SK-N-SH (cell line): ENCODE data around the gene HAUS6. TPM values are rescaled to one million over a fixed set of nuclear protein-coding genes. Genes with fewer than 3 reads are reported as not detected.

Experiments used
- CTCF ChIA-PET: fragments of 300-600, 350-600 bp; formaldehyde crosslinking; extraction: SDS; loops from one replicate; lab custom pipeline; 2021; lab: Yijun Ruan, JAX
- POLR2A ChIA-PET: fragments of 350-600 bp; sonication (Branson Sonifier 250); formaldehyde crosslinking; extraction: SDS; loops from one replicate; lab custom pipeline; 2020; ENCODE audit warnings: antibody characterized with exemption, inconsistent platforms; lab: Yijun Ruan, JAX
- DNase-seq: peaks from one replicate; pipeline ENCODE4 v3.0.0; 2012
- H2AFZ ChIP-seq: fragments of 200-600 bp; sonication (generic); 2 replicates; pipeline ENCODE4 v1.8.1; 2016; ENCODE audit warnings: antibody characterized with exemption, mild to moderate bottlenecking, low read depth
- H3F3A ChIP-seq: fragments of 200-600 bp; sonication (generic); replicated peaks from 2 replicates; pipeline ENCODE3; 2016; ENCODE audit warnings: antibody characterized with exemption, mild to moderate bottlenecking; ENCODE audit not compliant: insufficient read depth
- H3K27ac ChIP-seq, 2 experiments: fragments of 200-500 bp in 1 of 2; fragments of 200-600 bp in 1 of 2; sonication (Bioruptor generic) in 1 of 2; sonication (generic), shearing (Covaris generic) in 1 of 2; 2 replicates each; pipeline versions ENCODE4 v1.5.1 to v1.6.1; 2014 to 2016; ENCODE audit warnings: low read depth in 2 of 2, inconsistent platforms in 1 of 2, low read length in 1 of 2, mild to moderate bottlenecking in 1 of 2, mixed read lengths in 1 of 2
- H3K27me3 ChIP-seq: fragments of 200-600 bp; sonication (generic), shearing (Covaris generic); 2 replicates; pipeline ENCODE4 v1.6.1; 2016; ENCODE audit warnings: mixed run types; ENCODE audit not compliant: insufficient read depth
- H3K36me3 ChIP-seq, 2 experiments: fragments of 200-500 bp in 1 of 2; fragments of 200-600 bp in 1 of 2; sonication (Bioruptor generic) in 1 of 2; sonication (generic) in 1 of 2; replicated peaks in 1 of 2; 2 replicates each; pipeline versions ENCODE3 to v1.5.1; 2014 to 2016; ENCODE audit warnings: low read length in 1 of 2, mild to moderate bottlenecking in 1 of 2; ENCODE audit not compliant: insufficient read depth in 2 of 2, control insufficient read depth in 1 of 2
- H3K4me1 ChIP-seq, 2 experiments: fragments of 200-500 bp in 1 of 2; fragments of 200-600 bp in 1 of 2; sonication (Bioruptor generic) in 1 of 2; sonication (generic), shearing (Covaris generic) in 1 of 2; 2 replicates each; pipeline versions ENCODE4 v1.5.1 to v1.6.1; 2014 to 2016; ENCODE audit warnings: low read depth in 1 of 2, low read length in 1 of 2, mixed run types in 1 of 2; ENCODE audit not compliant: insufficient read depth in 2 of 2, control insufficient read depth in 1 of 2
- H3K4me2 ChIP-seq: fragments of 200-600 bp; sonication (generic), shearing (Covaris generic); 2 replicates; pipeline ENCODE4 v1.6.1; 2017; ENCODE audit warnings: mixed run types
- H3K4me3 ChIP-seq, 2 experiments: fragments of 200-500 bp in 1 of 2; fragments of 200-600 bp in 1 of 2; sonication (Bioruptor generic) in 1 of 2; sonication (generic), shearing (Covaris generic) in 1 of 2; 2 replicates each; pipeline versions ENCODE4 v1.5.1 to v1.8.1; 2014 to 2016; ENCODE audit warnings: low read depth in 2 of 2, inconsistent platforms in 1 of 2, low read length in 1 of 2, mild to moderate bottlenecking in 1 of 2, mixed read lengths in 1 of 2, moderate library complexity in 1 of 2
- H3K79me2 ChIP-seq: fragments of 200-600 bp; sonication (generic); 2 replicates; pipeline ENCODE4 v1.8.1; 2017; ENCODE audit warnings: mild to moderate bottlenecking; ENCODE audit not compliant: insufficient read depth
- H3K9ac ChIP-seq: fragments of 200-600 bp; sonication (generic); 2 replicates; pipeline ENCODE4 v1.6.1; 2017; ENCODE audit warnings: mixed run types
- H3K9me2 ChIP-seq: fragments of 200-600 bp; sonication (generic); 2 replicates; pipeline ENCODE4 v1.6.1; 2017; ENCODE audit warnings: mixed run types
- H3K9me3 ChIP-seq: fragments of 200-600 bp; sonication (generic); 2 replicates; pipeline ENCODE4 v1.6.1; 2017; ENCODE audit warnings: mixed run types, mild to moderate bottlenecking, moderate library complexity
- H4K20me1 ChIP-seq: fragments of 200-600 bp; sonication (generic); 2 replicates; pipeline ENCODE4 v1.6.1; 2017; ENCODE audit warnings: mild to moderate bottlenecking, mixed run types; ENCODE audit not compliant: insufficient read depth
- CHD2 ChIP-seq: fragments of 150-350 bp; IDR thresholded peaks from 2 replicates; pipeline ENCODE4 v1.6.1; 2018; ENCODE audit warnings: low read length; ENCODE audit not compliant: partially characterized antibody
- ELF1 ChIP-seq: IDR thresholded peaks from 2 replicates; pipeline ENCODE4 v1.4.0; 2012
- EP300 ChIP-seq, 2 experiments: IDR thresholded peaks; 2 replicates each; pipeline versions ENCODE4 v1.4.0 to v1.6.1; 2012; ENCODE audit warnings: borderline replicate concordance in 1 of 2, low read depth in 1 of 2, low read length in 1 of 2
- EZH2phosphoT487 ChIP-seq: fragments of 200-600 bp; sonication (generic); IDR thresholded peaks from 2 replicates; pipeline ENCODE4 v1.6.1; 2017; ENCODE audit warnings: low read depth, mixed run types, mild to moderate bottlenecking, antibody characterized with exemption, moderate library complexity, borderline replicate concordance
- FOXJ3 ChIP-seq: sonication (generic); formaldehyde crosslinking; IDR thresholded peaks from 2 replicates; pipeline ENCODE4 v1.5.1; 2020; ENCODE audit warnings: mild to moderate bottlenecking, missing genetic modification reagents
- FOXM1 ChIP-seq: IDR thresholded peaks from 2 replicates; pipeline ENCODE4 v1.4.0; 2012; ENCODE audit warnings: low read depth, mild to moderate bottlenecking
- GABPA ChIP-seq: IDR thresholded peaks from 2 replicates; pipeline ENCODE4 v1.4.0; 2012; ENCODE audit warnings: low read depth, mild to moderate bottlenecking
- JUND ChIP-seq: IDR thresholded peaks from 2 replicates; pipeline ENCODE4 v1.4.0; 2012
- MEF2A ChIP-seq: IDR thresholded peaks from 2 replicates; pipeline ENCODE4 v1.4.0; 2012; ENCODE audit warnings: low read depth, borderline replicate concordance
- MXI1 ChIP-seq: IDR thresholded peaks from 2 replicates; pipeline ENCODE4 v1.6.1; 2012; ENCODE audit warnings: mild to moderate bottlenecking, low read depth, low read length, improper control_type of control experiment
- NRF1 ChIP-seq: IDR thresholded peaks from 2 replicates; pipeline ENCODE4 v1.6.1; 2012; ENCODE audit warnings: low read depth, mild to moderate bottlenecking, low read length
- PBX3 ChIP-seq: IDR thresholded peaks from 2 replicates; pipeline ENCODE4; 2012
- RAD21 ChIP-seq: IDR thresholded peaks from 2 replicates; pipeline ENCODE4 v1.6.1; 2012; ENCODE audit warnings: mild to moderate bottlenecking, low read length
- RFX5 ChIP-seq: IDR thresholded peaks from 2 replicates; pipeline ENCODE4 v1.6.1; 2012; ENCODE audit warnings: mild to moderate bottlenecking, improper control_type of control experiment, low read length
- RXRA ChIP-seq: IDR thresholded peaks from 2 replicates; pipeline ENCODE4 v1.4.0; 2012; ENCODE audit warnings: low read depth, mild to moderate bottlenecking, borderline replicate concordance
- TCF12 ChIP-seq: IDR thresholded peaks from 2 replicates; pipeline ENCODE4 v1.4.0; 2012
- TEAD4 ChIP-seq: IDR thresholded peaks from 2 replicates; pipeline ENCODE4 v1.4.0; 2012; ENCODE audit warnings: mild to moderate bottlenecking, borderline replicate concordance; ENCODE audit not compliant: insufficient read depth
- YY1 ChIP-seq: IDR thresholded peaks from 2 replicates; pipeline ENCODE4 v1.4.0; 2012; ENCODE audit warnings: low read depth, mild to moderate bottlenecking
- WGBS: methylation state at CpG from one replicate; pipeline ENCODE4 v1.1.6; 2017; ENCODE audit warnings: low lambda C conversion rate; 5-methylcytosine and 5-hydroxymethylcytosine counted together
- polyA plus RNA-seq, 3 experiments: library from polyadenylated mRNA; depleted of rRNA; stranded (reverse); fragments of >200 nt; gene quantifications; 2 replicates each; pipeline ENCODE4 v1.2.3, GENCODE V29; 2012
- TF ChIP-seq, protein P1 (sequence below): IDR thresholded peaks from 2 replicates; pipeline ENCODE4 v1.4.0; 2012; ENCODE audit warnings: low read depth, borderline replicate concordance
- TF ChIP-seq, protein P2 (sequence below): IDR thresholded peaks from 2 replicates; pipeline ENCODE4 v1.4.0; 2012; ENCODE audit warnings: low read depth

HAUS6 gene
- polyA plus RNA-seq, 1 of the 3 experiments (the other 2 are of a cell fraction) = 4.7 TPM

GRCh38 chr9:19130436-19130835 lies 27.7 kb upstream of the HAUS6 start:
- TF ChIP-seq ELF1 = no peak
- TF ChIP-seq RAD21 = no peak
- no peak for TF ChIP-seq FOXM1
- TF ChIP-seq, protein P1, sequence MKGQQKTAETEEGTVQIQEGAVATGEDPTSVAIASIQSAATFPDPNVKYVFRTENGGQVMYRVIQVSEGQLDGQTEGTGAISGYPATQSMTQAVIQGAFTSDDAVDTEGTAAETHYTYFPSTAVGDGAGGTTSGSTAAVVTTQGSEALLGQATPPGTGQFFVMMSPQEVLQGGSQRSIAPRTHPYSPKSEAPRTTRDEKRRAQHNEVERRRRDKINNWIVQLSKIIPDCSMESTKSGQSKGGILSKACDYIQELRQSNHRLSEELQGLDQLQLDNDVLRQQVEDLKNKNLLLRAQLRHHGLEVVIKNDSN = no peak
- TF ChIP-seq, protein P2, sequence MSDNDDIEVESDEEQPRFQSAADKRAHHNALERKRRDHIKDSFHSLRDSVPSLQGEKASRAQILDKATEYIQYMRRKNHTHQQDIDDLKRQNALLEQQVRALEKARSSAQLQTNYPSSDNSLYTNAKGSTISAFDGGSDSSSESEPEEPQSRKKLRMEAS = no peak
- no peak for TF ChIP-seq MEF2A
- TF ChIP-seq EZH2phosphoT487 = no peak
- no peak for TF ChIP-seq RFX5
- no peak for TF ChIP-seq FOXJ3 (CRISPR knock-in tag)
- no peak for TF ChIP-seq TEAD4
- TF ChIP-seq NRF1 = no peak
- no peak for TF ChIP-seq CHD2
- no peak for TF ChIP-seq GABPA
- TF ChIP-seq EP300 (IDR thresholded peaks at IDR 0.05; ENCODE audit: borderline replicate concordance in 1 of 2, low read depth in 1 of 2, low read length in 1 of 2) = no peak
- no peak for TF ChIP-seq JUND
- Histone ChIP-seq H4K20me1 (no peaks in the 10 kb centered on the region), H3K9me2 (no peaks in the 10 kb centered on the region), H3K9ac (0 out of 2 replicates have a peak overlapping the region, but pooled peaks have one; percentile 29), H3K4me3 (no peak overlapping the region), H3K79me2 (peaks cover 31% of the 10 kb centered on the region; the same call in 1 of the 2 replicates), H3K4me1 (peaks cover 0 to 14% of the 10 kb centered on the region in 2 experiments; a peak in 3 of 4 replicates), H3K27ac (peak overlapping the region in 1 of 2 experiments; percentile 74; a peak in 2 of 4 replicates), H3K9me3 (no peaks in the 10 kb centered on the region), H2AFZ (peak overlapping the region; percentile 94; the same call in 1 of the 2 replicates), H3K4me2 (peak overlapping the region; percentile 93), H3K27me3 (no peaks in the 10 kb centered on the region), H3K36me3 (no peaks in the 10 kb centered on the region), H3F3A (peaks cover 8% of the 10 kb centered on the region)
- no peak for DNase-seq
- ChIA-PET POLR2A (no interaction called here), CTCF (interaction anchor here (0.8 to 2.6 kb wide), 2 partner anchors 44 kb away, joined by 3 to 10 read pairs; no protein-coding TSS in a partner anchor)
- WGBS = 74% methylated on average over 8 of the region's 8 CpGs

GRCh38 chr9:19127871-19128500 lies 25.3 kb upstream of the HAUS6 start:
- CTCF ChIA-PET = interaction anchor here (1.5 to 2.6 kb wide), 3 partner anchors 46 to 220 kb away, joined by 3 to 10 read pairs (median 5); partner anchors contain the start of gene RRAGA
- H3K4me1 ChIP-seq = peaks cover 0 to 14% of the 10 kb centered on the region in 2 experiments; a peak in 3 of 4 replicates
- peak overlapping the region; percentile 94 for H2AFZ ChIP-seq
- no peaks in the 10 kb centered on the region for H3K27me3 ChIP-seq
- peaks cover 4 to 10% of the 10 kb centered on the region in 2 experiments for H3K36me3 ChIP-seq
- peaks cover 7% of the 10 kb centered on the region for H3F3A ChIP-seq
- no peaks in the 10 kb centered on the region for H3K9me2 ChIP-seq
- peak overlapping the region; percentile 72 to 76 for H3K4me3 ChIP-seq
- H3K4me2 ChIP-seq = peak overlapping the region; percentile 93
- TF ChIP-seq PBX3 (no peak), MXI1 (no peak), TCF12 (no peak), ELF1 (no peak), YY1 (0 out of 2 replicates have a peak, but pooled peaks have one; percentile 52), RXRA (no peak)
- peak overlapping the region; percentile 24 to 74; a peak in 3 of 4 replicates for H3K27ac ChIP-seq
- H3K79me2 ChIP-seq = peaks cover 43% of the 10 kb centered on the region; the same call in 1 of the 2 replicates
- H4K20me1 ChIP-seq = no peaks in the 10 kb centered on the region
- H3K9me3 ChIP-seq = no peaks in the 10 kb centered on the region
- 28% methylated on average over 33 of the region's 40 CpGs for WGBS
- peak overlapping the region; percentile 76 for H3K9ac ChIP-seq
- POLR2A ChIA-PET = no interaction called here
- DNase-seq = peak; percentile 67
